Neural cell (in vitro differentiated cells): ENCODE results near the gene PLD4.

Source experiments
- EP300 ChIP-seq: fragments of 450-650 bp; conservative IDR thresholded peaks from 2 replicates; pipeline ENCODE4 v1.6.1; 2014; ENCODE audit warnings: antibody characterized with exemption, mild to moderate bottlenecking, moderate library complexity; ENCODE audit not compliant: poor library complexity, severe bottlenecking
- EZH2 ChIP-seq: fragments of 200-600, 300-800 bp; shearing (Covaris generic), sonication (generic); IDR thresholded peaks from 2 replicates; pipeline ENCODE4 v1.6.1; 2014; ENCODE audit warnings: antibody characterized with exemption, low read length, borderline replicate concordance, mild to moderate bottlenecking; ENCODE audit not compliant: insufficient read depth, poor library complexity, severe bottlenecking
- MXI1 ChIP-seq: fragments of 450-650 bp; conservative IDR thresholded peaks from 2 replicates; pipeline ENCODE4 v1.6.1; 2014; ENCODE audit warnings: antibody characterized with exemption, mild to moderate bottlenecking; ENCODE audit not compliant: poor library complexity, severe bottlenecking
- POLR2AphosphoS5 ChIP-seq: IDR thresholded peaks from 2 replicates; pipeline ENCODE4 v1.6.1; 2012
- RAD21 ChIP-seq: fragments of 450-650 bp; conservative IDR thresholded peaks from 2 replicates; pipeline ENCODE4 v1.6.1; 2014; ENCODE audit warnings: antibody characterized with exemption, mild to moderate bottlenecking, moderate library complexity
- SMC3 ChIP-seq: fragments of 450-650 bp; conservative IDR thresholded peaks from 2 replicates; pipeline ENCODE4 v1.6.1; 2014; ENCODE audit warnings: antibody characterized with exemption, mild to moderate bottlenecking, moderate library complexity; ENCODE audit not compliant: poor library complexity
- TAF1 ChIP-seq: IDR thresholded peaks from 2 replicates; pipeline ENCODE4 v1.6.1; 2012; ENCODE audit warnings: low read depth
- TF ChIP-seq, protein P1 (sequence below): fragments of 450-650 bp; IDR thresholded peaks from 2 replicates; pipeline ENCODE4 v1.5.1; 2014; ENCODE audit warnings: antibody characterized with exemption, mild to moderate bottlenecking, moderate library complexity; ENCODE audit not compliant: poor library complexity, severe bottlenecking
- TF ChIP-seq, protein P2 (sequence below): IDR thresholded peaks from 2 replicates; pipeline ENCODE4 v1.6.1; 2012; ENCODE audit warnings: borderline replicate concordance

DNA sequence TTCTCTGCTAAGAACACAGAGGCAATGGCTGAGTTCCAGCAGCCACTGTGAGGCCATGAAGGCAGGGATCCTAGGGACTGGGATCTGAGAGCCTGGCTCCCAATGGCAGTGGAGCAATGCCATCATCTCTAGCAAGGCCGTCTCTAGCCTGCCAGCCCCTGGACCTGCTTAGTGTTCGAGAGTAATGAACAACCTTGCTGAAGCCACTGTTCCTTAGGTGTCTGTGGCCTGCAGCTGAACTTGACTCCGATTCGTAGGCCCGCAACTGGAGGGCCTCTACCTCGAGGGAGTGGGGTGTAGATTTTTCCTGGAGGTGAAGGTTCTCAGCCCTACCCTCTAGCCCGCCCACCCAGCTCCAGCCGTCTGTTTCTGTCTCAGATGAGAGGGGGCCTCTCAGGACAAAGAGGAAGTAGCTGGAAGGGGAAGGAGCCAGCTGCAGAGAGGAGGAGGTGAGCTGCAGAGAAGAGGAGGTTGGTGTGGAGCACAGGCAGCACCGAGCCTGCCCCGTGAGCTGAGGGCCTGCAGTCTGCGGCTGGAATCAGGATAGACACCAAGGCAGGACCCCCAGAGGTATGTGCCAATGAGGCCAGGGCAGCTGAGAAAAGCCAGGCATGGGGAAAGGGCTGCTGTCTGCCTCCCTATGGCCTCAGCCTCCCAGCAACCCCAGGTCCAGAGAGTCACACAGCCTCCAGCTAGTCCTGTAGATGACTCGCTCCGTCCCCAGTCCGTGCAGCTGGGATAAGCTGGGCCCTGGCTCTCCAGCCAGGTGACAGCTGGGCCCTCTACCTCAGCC lies at the start of gene PLD4:
- TF ChIP-seq, protein P1, sequence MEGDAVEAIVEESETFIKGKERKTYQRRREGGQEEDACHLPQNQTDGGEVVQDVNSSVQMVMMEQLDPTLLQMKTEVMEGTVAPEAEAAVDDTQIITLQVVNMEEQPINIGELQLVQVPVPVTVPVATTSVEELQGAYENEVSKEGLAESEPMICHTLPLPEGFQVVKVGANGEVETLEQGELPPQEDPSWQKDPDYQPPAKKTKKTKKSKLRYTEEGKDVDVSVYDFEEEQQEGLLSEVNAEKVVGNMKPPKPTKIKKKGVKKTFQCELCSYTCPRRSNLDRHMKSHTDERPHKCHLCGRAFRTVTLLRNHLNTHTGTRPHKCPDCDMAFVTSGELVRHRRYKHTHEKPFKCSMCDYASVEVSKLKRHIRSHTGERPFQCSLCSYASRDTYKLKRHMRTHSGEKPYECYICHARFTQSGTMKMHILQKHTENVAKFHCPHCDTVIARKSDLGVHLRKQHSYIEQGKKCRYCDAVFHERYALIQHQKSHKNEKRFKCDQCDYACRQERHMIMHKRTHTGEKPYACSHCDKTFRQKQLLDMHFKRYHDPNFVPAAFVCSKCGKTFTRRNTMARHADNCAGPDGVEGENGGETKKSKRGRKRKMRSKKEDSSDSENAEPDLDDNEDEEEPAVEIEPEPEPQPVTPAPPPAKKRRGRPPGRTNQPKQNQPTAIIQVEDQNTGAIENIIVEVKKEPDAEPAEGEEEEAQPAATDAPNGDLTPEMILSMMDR: no peak
- TF ChIP-seq EZH2 (no peak), POLR2AphosphoS5 (no peak), TAF1 (no peak), EP300 (no peak), RAD21 (no peak), SMC3 (no peak), MXI1 (no peak)
- TF ChIP-seq, protein P2, sequence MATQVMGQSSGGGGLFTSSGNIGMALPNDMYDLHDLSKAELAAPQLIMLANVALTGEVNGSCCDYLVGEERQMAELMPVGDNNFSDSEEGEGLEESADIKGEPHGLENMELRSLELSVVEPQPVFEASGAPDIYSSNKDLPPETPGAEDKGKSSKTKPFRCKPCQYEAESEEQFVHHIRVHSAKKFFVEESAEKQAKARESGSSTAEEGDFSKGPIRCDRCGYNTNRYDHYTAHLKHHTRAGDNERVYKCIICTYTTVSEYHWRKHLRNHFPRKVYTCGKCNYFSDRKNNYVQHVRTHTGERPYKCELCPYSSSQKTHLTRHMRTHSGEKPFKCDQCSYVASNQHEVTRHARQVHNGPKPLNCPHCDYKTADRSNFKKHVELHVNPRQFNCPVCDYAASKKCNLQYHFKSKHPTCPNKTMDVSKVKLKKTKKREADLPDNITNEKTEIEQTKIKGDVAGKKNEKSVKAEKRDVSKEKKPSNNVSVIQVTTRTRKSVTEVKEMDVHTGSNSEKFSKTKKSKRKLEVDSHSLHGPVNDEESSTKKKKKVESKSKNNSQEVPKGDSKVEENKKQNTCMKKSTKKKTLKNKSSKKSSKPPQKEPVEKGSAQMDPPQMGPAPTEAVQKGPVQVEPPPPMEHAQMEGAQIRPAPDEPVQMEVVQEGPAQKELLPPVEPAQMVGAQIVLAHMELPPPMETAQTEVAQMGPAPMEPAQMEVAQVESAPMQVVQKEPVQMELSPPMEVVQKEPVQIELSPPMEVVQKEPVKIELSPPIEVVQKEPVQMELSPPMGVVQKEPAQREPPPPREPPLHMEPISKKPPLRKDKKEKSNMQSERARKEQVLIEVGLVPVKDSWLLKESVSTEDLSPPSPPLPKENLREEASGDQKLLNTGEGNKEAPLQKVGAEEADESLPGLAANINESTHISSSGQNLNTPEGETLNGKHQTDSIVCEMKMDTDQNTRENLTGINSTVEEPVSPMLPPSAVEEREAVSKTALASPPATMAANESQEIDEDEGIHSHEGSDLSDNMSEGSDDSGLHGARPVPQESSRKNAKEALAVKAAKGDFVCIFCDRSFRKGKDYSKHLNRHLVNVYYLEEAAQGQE: no peak
